Peyer's patch (tissue), 4 donors: Measurements from ENCODE around the gene TUFM. TPM values are rescaled to one million over a fixed set of nuclear protein-coding genes. Genes with fewer than 3 reads are reported as not detected.

Source experiments
- DNase-seq, 3 donors: peaks; one replicate each; pipeline ENCODE4 v3.0.0-alpha.2; 2017 to 2019
- H3K27ac ChIP-seq, 4 donors: fragments of 200-600 bp; sonication (generic); one replicate each; pipeline ENCODE4 v1.5.1; 2016 to 2019
- H3K27me3 ChIP-seq, 2 donors: fragments of 200-600 bp; sonication (generic); one replicate each; pipeline ENCODE4 v1.5.1; 2019
- H3K36me3 ChIP-seq, 3 donors: fragments of 200-600 bp; sonication (generic); one replicate each; pipeline ENCODE4 v1.5.1; 2016 to 2019
- H3K4me1 ChIP-seq, 4 donors: fragments of 200-600 bp; sonication (generic); one replicate each; pipeline ENCODE4 v1.5.1; 2016 to 2019
- H3K4me3 ChIP-seq, 4 donors: fragments of 200-600 bp; sonication (generic); 1 replicate in 3 of 4; 2 replicates in 1 of 4; pipeline ENCODE4 v1.5.1; 2016 to 2019; ENCODE audit warnings: mild to moderate bottlenecking in 1 of 4
- H3K9me3 ChIP-seq, 4 donors: fragments of 200-600 bp; sonication (generic); one replicate each; pipeline ENCODE4 v1.5.1; 2016 to 2019; ENCODE audit warnings: mild to moderate bottlenecking in 1 of 4
- CTCF ChIP-seq, 6 experiments: fragments of 450-650 bp in 4 of 6; fragments of 200-600 bp in 2 of 6; sonication (generic) in 1 of 6; IDR thresholded peaks; one replicate each; pipeline ENCODE4 v1.5.1; 2017 to 2019; ENCODE audit warnings: antibody characterized with exemption in 6 of 6, mild to moderate bottlenecking in 3 of 6, moderate library complexity in 1 of 6
- POLR2A ChIP-seq, 2 donors: fragments of 450-650 bp; IDR thresholded peaks; one replicate each; pipeline ENCODE4 v1.5.1; 2017; ENCODE audit warnings: antibody characterized with exemption in 2 of 2, mild to moderate bottlenecking in 2 of 2, moderate library complexity in 2 of 2
- total RNA-seq, 4 donors: library from RNA; depleted of rRNA; stranded (reverse); fragments of >200 nt; gene quantifications; one replicate each; pipeline ENCODE4 v1.1.0, GENCODE V29; 2016

The TUFM gene
- total RNA-seq, 4 donors from 2014 or later, result 125 to 157 (median 131) TPM

GRCh38 chr16:28880589-28880915 is 34.4 kb upstream of the TUFM start:
- Histone ChIP-seq H3K4me1 (peaks cover 0 to 15% (median 6%) of the 10 kb centered on the region in 4 donors), H3K36me3 (no peaks in the 10 kb centered on the region), H3K4me3 (peak overlapping the region in 2 of 4 donors; percentile 78 to 79), H3K27ac (no peak overlapping the region), H3K27me3 (no peaks in the 10 kb centered on the region), H3K9me3 (no peaks in the 10 kb centered on the region)
- no peak for TF ChIP-seq CTCF (IDR thresholded peaks at IDR 0.05)
- no peak for TF ChIP-seq POLR2A (IDR thresholded peaks at IDR 0.05)
- DNase-seq, result no peak

- peak; percentile 87 to 94 (median 92) for DNase-seq
- peak overlapping the region; percentile 47 to 79 (median 75) for H3K4me3 ChIP-seq
- peak in 5 of 6 experiments; percentile 23 to 44 (median 32) for TF ChIP-seq CTCF (IDR thresholded peaks at IDR 0.05)
- no peak for TF ChIP-seq POLR2A (IDR thresholded peaks at IDR 0.05)
- no peaks in the 10 kb centered on the region for H3K9me3 ChIP-seq
- H3K4me1 ChIP-seq, result peaks cover 0 to 15% (median 6%) of the 10 kb centered on the region in 4 donors
- no peaks in the 10 kb centered on the region for H3K27me3 ChIP-seq
- peak overlapping the region in 2 of 4 donors; percentile 14 to 68 for H3K27ac ChIP-seq
- no peaks in the 10 kb centered on the region for H3K36me3 ChIP-seq
Measured at GRCh38 chr16:28879841-28880588, 33.9 kb upstream of the TUFM start.

- Histone ChIP-seq H3K27ac (peak overlapping the region in 2 of 4 donors; percentile 14 to 68), H3K4me3 (peak overlapping the region; percentile 47 to 79 (median 75)), H3K36me3 (peaks cover 0 to 2% (median 0%) of the 10 kb centered on the region in 3 donors), H3K27me3 (no peaks in the 10 kb centered on the region), H3K9me3 (no peaks in the 10 kb centered on the region), H3K4me1 (peaks cover 0 to 15% (median 6%) of the 10 kb centered on the region in 4 donors)
- DNase-seq, result peak in 1 of 3 donors; percentile 22
- TF ChIP-seq CTCF (IDR thresholded peaks at IDR 0.05), result no peak
- no peak for TF ChIP-seq POLR2A (IDR thresholded peaks at IDR 0.05)
Measured at GRCh38 chr16:28879261-28879840, 33.2 kb upstream of the TUFM start.

- H3K9me3 ChIP-seq, result no peaks in the 10 kb centered on the region
Measured at GRCh38 chr16:28878083-28878926, 32.2 kb upstream of the TUFM start, which contains the start of gene ATP2A1. ATP2A1 (plus strand) TSS chr16:28878488; CDS start chr16:28878672, 184 bp downstream.

More at GRCh38 chr16:28878083-28878926, 32.2 kb upstream of the TUFM start, which contains the start of gene ATP2A1:
- H3K27ac ChIP-seq, result peak within 1 kb of the TSS in 1 of 4 donors; percentile 68
- H3K4me1 ChIP-seq, result peaks cover 0 to 15% (median 6%) of the 10 kb centered on the region in 4 donors
- TF ChIP-seq POLR2A (IDR thresholded peaks at IDR 0.05), result no peak
- no peak for TF ChIP-seq CTCF (IDR thresholded peaks at IDR 0.05)
- peaks cover 0 to 12% (median 0%) of the 10 kb centered on the region in 3 donors for H3K36me3 ChIP-seq
- H3K4me3 ChIP-seq, result peak within 1 kb of the TSS; percentile 47 to 79 (median 75)
- no peak for DNase-seq
- H3K27me3 ChIP-seq, result no peaks in the 10 kb centered on the region
